ENCODE results near the gene PSMD3.

PSMD3 gene

GRCh38 chr17:39968761-39969160 is 11.8 kb upstream of the PSMD3 start:
- Mint-ChIP-seq H3K27me3 (peaks cover 17 to 51% of the 10 kb centered on the region in 2 donors), H3K4me3 (no peak overlapping the region), H3K4me1 (ENCODE audit: low read depth in 2 of 2) (peaks cover 9 to 15% of the 10 kb centered on the region in 2 donors), H3K27ac (peak overlapping the region in 1 of 2 donors; percentile 46), H3K36me3 (ENCODE audit: insufficient read depth) (peaks cover 3% of the 10 kb centered on the region), H3K9me3 (no peaks in the 10 kb centered on the region)
- DNase-seq (no peak), ATAC-seq (replicated peaks) (no peak)

GRCh38 chr17:39969375-39969774 is 11.2 kb upstream of the PSMD3 start:
- DNase-seq (no peak), ATAC-seq (replicated peaks) (no peak)
- peaks cover 3% of the 10 kb centered on the region for H3K36me3 Mint-ChIP-seq (ENCODE audit: insufficient read depth)
- peaks cover 23 to 54% of the 10 kb centered on the region in 2 donors for H3K27me3 Mint-ChIP-seq
- no peak overlapping the region for H3K4me3 Mint-ChIP-seq
- H3K9me3 Mint-ChIP-seq, result no peaks in the 10 kb centered on the region
- peaks cover 6 to 11% of the 10 kb centered on the region in 2 donors for H3K4me1 Mint-ChIP-seq (ENCODE audit: low read depth in 2 of 2)
- H3K27ac Mint-ChIP-seq, result peak overlapping the region in 1 of 2 donors; percentile 46

- peaks cover 6 to 7% of the 10 kb centered on the region in 2 donors for H3K4me1 Mint-ChIP-seq (ENCODE audit: low read depth in 2 of 2)
- H3K36me3 Mint-ChIP-seq (ENCODE audit: insufficient read depth), result no peaks in the 10 kb centered on the region
- no peak overlapping the region for H3K4me3 Mint-ChIP-seq
- H3K9me3 Mint-ChIP-seq, result no peaks in the 10 kb centered on the region
- ATAC-seq (replicated peaks) (no peak), DNase-seq (no peak)
- peaks cover 24 to 57% of the 10 kb centered on the region in 2 donors for H3K27me3 Mint-ChIP-seq
- H3K27ac Mint-ChIP-seq, result no peak overlapping the region
These were observed 10.4 kb upstream of the PSMD3 start for GRCh38 chr17:39970157-39970692.

GRCh38 chr17:39971076-39971603 is 9.5 kb upstream of the PSMD3 start:
- Mint-ChIP-seq H3K4me1 (ENCODE audit: low read depth in 2 of 2) (peaks cover 6 to 7% of the 10 kb centered on the region in 2 donors), H3K36me3 (ENCODE audit: insufficient read depth) (no peaks in the 10 kb centered on the region), H3K27ac (no peak overlapping the region), H3K4me3 (no peak overlapping the region), H3K27me3 (peaks cover 24 to 63% of the 10 kb centered on the region in 2 donors), H3K9me3 (no peaks in the 10 kb centered on the region)
- DNase-seq, result no peak
- no peak for ATAC-seq (replicated peaks)

DNA sequence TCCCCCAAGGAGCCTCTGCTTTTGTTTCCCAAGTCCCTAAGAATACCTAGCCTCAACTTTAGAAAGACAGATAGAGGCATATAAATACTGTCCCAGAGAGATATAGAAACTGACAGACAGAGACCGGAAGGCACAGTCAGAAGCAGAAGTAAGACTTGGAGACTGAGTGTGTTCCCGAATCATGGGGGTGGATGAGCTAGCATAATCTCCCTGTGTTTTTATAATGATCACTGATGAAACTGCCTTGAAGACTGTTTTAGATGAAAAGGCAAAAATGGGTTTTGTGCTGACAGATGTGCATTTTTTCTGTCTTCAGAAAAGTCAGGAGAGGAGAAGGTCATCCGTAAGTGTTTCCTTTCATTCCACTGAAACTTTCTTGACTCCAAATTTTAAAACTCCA is 8.3 kb upstream of the PSMD3 start:
- DNase-seq (no peak), ATAC-seq (replicated peaks) (no peak)
- H3K9me3 Mint-ChIP-seq, result no peaks in the 10 kb centered on the region
- H3K4me3 Mint-ChIP-seq, result no peak overlapping the region
- H3K36me3 Mint-ChIP-seq (ENCODE audit: insufficient read depth), result no peaks in the 10 kb centered on the region
- no peaks in the 10 kb centered on the region for H3K4me1 Mint-ChIP-seq (ENCODE audit: low read depth in 2 of 2)
- no peak overlapping the region for H3K27ac Mint-ChIP-seq
- peaks cover 24 to 63% of the 10 kb centered on the region in 2 donors for H3K27me3 Mint-ChIP-seq

DNA sequence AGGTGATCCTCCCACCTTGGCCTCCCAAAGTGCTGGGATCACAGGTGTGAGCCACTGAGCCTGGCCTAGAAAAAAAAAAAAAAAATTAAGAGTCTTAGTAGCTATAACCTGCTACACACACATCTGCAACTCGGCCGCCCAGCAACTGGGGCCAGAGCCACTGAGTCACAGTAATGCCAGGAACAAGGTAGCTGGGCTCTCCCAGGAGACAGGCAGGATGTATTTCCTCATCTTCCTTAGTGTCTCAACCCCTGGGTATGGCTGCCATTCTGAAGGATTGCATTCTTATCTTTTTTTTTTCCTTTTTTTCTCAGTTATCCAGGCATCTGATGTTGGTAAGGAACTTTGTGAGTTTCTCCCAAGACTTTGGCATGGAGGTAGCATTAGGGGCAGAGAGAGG is 7.1 kb upstream of the PSMD3 start:
- no peak for DNase-seq
- no peaks in the 10 kb centered on the region for H3K4me1 Mint-ChIP-seq (ENCODE audit: low read depth in 2 of 2)

DNA sequence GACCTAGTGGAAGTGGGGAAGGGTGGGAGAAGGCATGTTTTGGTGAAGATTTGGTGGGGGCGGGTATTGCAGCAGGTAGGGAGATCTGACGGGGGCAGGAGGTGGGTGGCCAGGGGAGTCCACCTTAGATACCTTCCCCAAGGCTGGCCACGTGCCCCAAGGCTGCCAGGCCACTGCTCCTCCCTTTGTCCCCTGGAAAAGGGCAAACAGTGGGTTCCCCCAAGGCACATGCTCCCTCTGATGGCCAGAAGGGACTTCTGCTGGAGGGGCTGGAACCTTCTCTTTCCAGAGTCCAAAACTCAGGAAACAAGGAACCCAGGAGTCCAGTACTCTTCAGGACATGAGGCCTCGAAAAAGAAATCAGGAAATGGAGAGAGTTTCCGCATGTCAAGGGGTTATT is 6.2 kb upstream of the PSMD3 start:
- DNase-seq (no peak), ATAC-seq (replicated peaks) (no peak)
- H3K9me3 Mint-ChIP-seq, result no peaks in the 10 kb centered on the region
- H3K27ac Mint-ChIP-seq, result no peak overlapping the region
- H3K4me1 Mint-ChIP-seq (ENCODE audit: low read depth in 2 of 2), result peaks cover 0 to 4% of the 10 kb centered on the region in 2 donors
- H3K4me3 Mint-ChIP-seq, result no peak overlapping the region
- no peaks in the 10 kb centered on the region for H3K36me3 Mint-ChIP-seq (ENCODE audit: insufficient read depth)
- H3K27me3 Mint-ChIP-seq, result peaks cover 16 to 50% of the 10 kb centered on the region in 2 donors

More for the DNA sequence above, 7.1 kb upstream of the PSMD3 start:
- H3K36me3 Mint-ChIP-seq (ENCODE audit: insufficient read depth), result no peaks in the 10 kb centered on the region
- H3K4me3 Mint-ChIP-seq, result no peak overlapping the region
- H3K27me3 Mint-ChIP-seq, result peaks cover 24 to 60% of the 10 kb centered on the region in 2 donors
- no peaks in the 10 kb centered on the region for H3K9me3 Mint-ChIP-seq
- ATAC-seq (replicated peaks), result no peak
- no peak overlapping the region for H3K27ac Mint-ChIP-seq

- DNase-seq, result no peak
- peaks cover 8 to 13% of the 10 kb centered on the region in 2 donors for H3K4me1 Mint-ChIP-seq (ENCODE audit: low read depth in 2 of 2)
- H3K27ac Mint-ChIP-seq, result no peak overlapping the region
- H3K4me3 Mint-ChIP-seq, result no peak overlapping the region
- ATAC-seq (replicated peaks), result no peak
- peaks cover 12% of the 10 kb centered on the region for H3K36me3 Mint-ChIP-seq (ENCODE audit: insufficient read depth)
- peaks cover 9 to 36% of the 10 kb centered on the region in 2 donors for H3K27me3 Mint-ChIP-seq
- H3K9me3 Mint-ChIP-seq, result no peaks in the 10 kb centered on the region
These were observed 4.8 kb upstream of the PSMD3 start for GRCh38 chr17:39975801-39976200.

DNA sequence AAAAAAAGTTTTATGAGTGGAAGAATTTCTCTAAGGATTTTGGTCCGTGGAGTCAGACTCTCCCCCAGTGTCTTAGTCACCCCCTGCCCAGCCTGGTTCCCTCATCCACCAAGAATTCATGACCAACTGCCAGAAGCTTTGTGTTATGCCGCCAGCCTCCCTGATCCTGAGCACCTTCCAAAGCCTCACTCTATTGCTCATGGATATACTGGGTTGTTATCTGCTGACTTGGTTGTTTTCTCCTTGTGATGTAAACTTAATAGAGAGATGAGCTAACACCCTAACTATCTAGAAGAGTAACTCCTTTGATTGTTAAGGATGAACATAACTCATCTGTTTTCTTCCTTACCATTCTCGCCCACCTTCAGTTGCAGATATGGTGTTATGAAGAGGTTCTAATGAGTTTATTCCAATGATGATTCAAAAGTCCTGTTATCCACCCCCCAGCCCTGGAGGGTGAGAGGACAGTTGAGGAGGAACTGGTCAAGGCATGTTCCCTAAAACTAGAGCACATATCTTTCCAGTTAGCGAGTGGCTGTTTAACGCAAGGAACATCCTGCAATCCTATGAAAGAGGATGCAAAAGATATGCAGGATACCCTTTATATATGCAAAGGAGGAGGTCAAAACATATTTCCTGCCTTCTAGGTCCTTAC is 1.5 kb upstream of the PSMD3 start:
- no peak for ATAC-seq (replicated peaks)
- Mint-ChIP-seq H3K36me3 (ENCODE audit: insufficient read depth) (peaks cover 29% of the 10 kb centered on the region), H3K27me3 (peaks cover 3 to 11% of the 10 kb centered on the region in 2 donors), H3K9me3 (no peaks in the 10 kb centered on the region), H3K4me3 (no peak overlapping the region), H3K27ac (no peak overlapping the region), H3K4me1 (ENCODE audit: low read depth in 2 of 2) (peaks cover 21 to 36% of the 10 kb centered on the region in 2 donors)
- DNase-seq, result no peak

DNA sequence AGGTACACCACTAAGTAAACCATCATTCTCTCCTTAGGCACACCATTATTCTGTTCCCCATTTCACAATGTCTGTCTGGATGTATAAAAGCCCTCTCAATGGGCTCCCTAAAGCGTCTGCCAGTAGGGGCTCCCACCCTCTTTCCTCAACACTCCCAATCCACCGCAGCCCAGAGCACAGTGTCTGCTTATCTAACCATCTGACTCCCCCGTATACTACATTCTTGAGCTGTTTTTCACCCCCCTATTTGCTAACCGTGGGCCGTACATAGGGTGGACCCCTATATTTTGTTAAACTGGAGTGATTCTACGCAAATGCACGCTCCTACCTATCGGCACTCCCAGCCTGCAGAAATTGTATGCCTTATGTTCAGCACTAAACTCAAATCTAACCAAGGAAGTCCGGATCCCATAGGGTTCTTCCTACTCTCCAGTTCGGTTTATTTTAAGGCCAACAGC is 685 bp upstream of the PSMD3 start:
- Mint-ChIP-seq H3K27me3 (peaks cover 0 to 6% of the 10 kb centered on the region in 2 donors), H3K4me3 (peak overlapping the region; percentile 89 to 96), H3K9me3 (no peaks in the 10 kb centered on the region), H3K27ac (peak overlapping the region; percentile 92 to 98), H3K36me3 (ENCODE audit: insufficient read depth) (peaks cover 36% of the 10 kb centered on the region), H3K4me1 (ENCODE audit: low read depth in 2 of 2) (peaks cover 25 to 36% of the 10 kb centered on the region in 2 donors)
- DNase-seq (no peak), ATAC-seq (replicated peaks) (peak; percentile 8)

GRCh38 chr17:39981207-39981741 is 667 bp downstream of the PSMD3 start:
- H3K27me3 Mint-ChIP-seq, result no peaks in the 10 kb centered on the region
- H3K36me3 Mint-ChIP-seq (ENCODE audit: insufficient read depth), result peaks cover 50% of the 10 kb centered on the region
- DNase-seq, result no peak
- no peaks in the 10 kb centered on the region for H3K9me3 Mint-ChIP-seq
- no peak for ATAC-seq (replicated peaks)
- peak overlapping the region; percentile 92 to 98 for H3K27ac Mint-ChIP-seq
- peak overlapping the region; percentile 89 to 96 for H3K4me3 Mint-ChIP-seq
- H3K4me1 Mint-ChIP-seq (ENCODE audit: low read depth in 2 of 2), result peaks cover 27 to 36% of the 10 kb centered on the region in 2 donors

DNA sequence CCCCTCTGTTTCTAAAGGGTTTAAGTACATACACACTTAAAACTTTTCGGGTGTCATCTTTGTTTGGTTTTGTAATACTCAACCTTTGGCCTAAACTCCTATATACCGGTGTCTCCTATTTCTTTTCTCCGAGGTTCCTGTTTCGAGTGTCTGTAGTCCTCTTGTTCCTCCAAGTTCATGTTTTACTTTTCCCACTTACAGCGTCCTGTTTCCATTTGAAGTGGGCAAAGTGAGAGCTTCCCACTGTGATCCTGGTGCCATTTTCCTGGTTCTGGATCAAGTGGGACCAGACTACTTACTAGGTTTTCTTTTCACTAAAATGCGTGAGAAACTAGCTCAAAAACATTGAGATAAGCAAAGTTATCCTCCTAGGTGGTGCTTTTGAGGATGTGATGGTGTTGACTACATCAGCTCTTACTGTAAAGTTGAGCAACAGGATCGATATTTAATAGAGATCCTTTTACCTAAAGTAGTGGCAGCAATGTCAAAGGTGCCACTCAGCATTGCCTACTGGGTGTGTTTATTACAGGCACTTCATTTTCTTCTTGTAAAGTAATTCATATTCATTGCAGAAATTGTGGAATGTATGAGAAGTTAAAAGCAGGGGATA is 1.3 kb downstream of the PSMD3 start:
- no peaks in the 10 kb centered on the region for H3K27me3 Mint-ChIP-seq
- peaks cover 56% of the 10 kb centered on the region for H3K36me3 Mint-ChIP-seq (ENCODE audit: insufficient read depth)
- peaks cover 27 to 36% of the 10 kb centered on the region in 2 donors for H3K4me1 Mint-ChIP-seq (ENCODE audit: low read depth in 2 of 2)

DNA sequence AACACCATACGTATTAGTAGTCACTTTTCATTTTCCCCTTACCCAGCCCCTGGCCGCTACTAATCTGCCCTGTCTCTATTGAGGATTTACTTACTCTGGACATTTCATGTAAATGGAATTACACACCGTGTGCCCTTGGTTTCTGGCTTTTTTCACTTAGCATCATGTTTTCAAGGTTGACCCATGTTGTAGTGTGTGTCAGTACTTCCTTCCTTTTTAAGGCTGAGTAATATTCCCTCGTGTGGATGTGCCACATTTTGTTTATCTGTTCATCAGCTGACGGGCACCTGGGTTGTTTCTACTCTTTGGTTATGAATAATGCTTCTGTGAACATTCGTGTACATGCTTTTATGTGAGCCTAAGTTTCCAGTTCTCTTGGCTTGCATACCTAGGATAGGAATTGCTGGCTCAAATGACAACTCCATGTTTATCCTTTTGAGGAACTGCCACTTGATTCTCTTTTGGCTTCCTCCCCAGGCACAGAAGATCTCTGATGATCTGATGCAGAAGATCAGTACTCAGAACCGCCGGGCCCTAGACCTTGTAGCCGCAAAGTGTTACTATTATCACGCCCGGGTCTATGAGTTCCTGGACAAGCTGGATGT is 7.7 kb downstream of the PSMD3 start:
- Mint-ChIP-seq H3K4me1 (ENCODE audit: low read depth in 2 of 2) (peaks cover 8 to 12% of the 10 kb centered on the region in 2 donors), H3K36me3 (ENCODE audit: insufficient read depth) (peaks cover 97% of the 10 kb centered on the region), H3K4me3 (no peak overlapping the region), H3K9me3 (no peaks in the 10 kb centered on the region), H3K27ac (peak overlapping the region in 1 of 2 donors; percentile 28), H3K27me3 (no peaks in the 10 kb centered on the region)
- DNase-seq, result no peak
- no peak for ATAC-seq (replicated peaks)

More for the DNA sequence above, 1.3 kb downstream of the PSMD3 start:
- Mint-ChIP-seq H3K9me3 (no peaks in the 10 kb centered on the region), H3K27ac (peak overlapping the region; percentile 92 to 98), H3K4me3 (peak overlapping the region; percentile 89 to 96)
- no peak for ATAC-seq (replicated peaks)
- DNase-seq, result no peak
